GM10847 (cell line): ENCODE measurements around the gene GPC6.

ENCODE experiments used
- POLR2A ChIP-seq: IDR thresholded peaks from 2 replicates; pipeline ENCODE4 v1.6.1; 2011; ENCODE audit not compliant: insufficient read length; ENCODE audit errors: extremely low read depth

GPC6 gene

GRCh38 chr13:94218951-94219350 is 992.3 kb downstream of the GPC6 start:
- TF ChIP-seq POLR2A = no peak

GRCh38 chr13:94224670-94225069 is 998.1 kb downstream of the GPC6 start:
- no peak for TF ChIP-seq POLR2A

GRCh38 chr13:94227255-94227879 is 1000.8 kb downstream of the GPC6 start:
- no peak for TF ChIP-seq POLR2A

- no peak for TF ChIP-seq POLR2A
These were observed 1002.2 kb downstream of the GPC6 start for GRCh38 chr13:94228763-94229162.

GRCh38 chr13:94232161-94232950 is 1005.7 kb downstream of the GPC6 start:
- no peak for TF ChIP-seq POLR2A

- TF ChIP-seq POLR2A = no peak
These were observed 1006.3 kb downstream of the GPC6 start for GRCh38 chr13:94232956-94233355.

GRCh38 chr13:94233401-94233800 is 1006.8 kb downstream of the GPC6 start:
- TF ChIP-seq POLR2A = no peak

- TF ChIP-seq POLR2A = no peak
These were observed 1007.2 kb downstream of the GPC6 start for GRCh38 chr13:94233837-94234236.

GRCh38 chr13:94234738-94235137 is 1008.1 kb downstream of the GPC6 start:
- TF ChIP-seq POLR2A = no peak

GRCh38 chr13:94236132-94236531 is 1009.5 kb downstream of the GPC6 start:
- no peak for TF ChIP-seq POLR2A

- no peak for TF ChIP-seq POLR2A
These were observed 1010.3 kb downstream of the GPC6 start for GRCh38 chr13:94236872-94237271.

- TF ChIP-seq POLR2A = no peak
These were observed 1012.5 kb downstream of the GPC6 start for GRCh38 chr13:94239135-94239534.

GRCh38 chr13:94242554-94242953 is 1015.9 kb downstream of the GPC6 start:
- TF ChIP-seq POLR2A = no peak

- no peak for TF ChIP-seq POLR2A
These were observed 1016.9 kb downstream of the GPC6 start for GRCh38 chr13:94243551-94243950.

- TF ChIP-seq POLR2A = no peak
These were observed 1019.9 kb downstream of the GPC6 start for GRCh38 chr13:94246495-94246894.

- no peak for TF ChIP-seq POLR2A
These were observed 1021.3 kb downstream of the GPC6 start for GRCh38 chr13:94247890-94248289.

- no peak for TF ChIP-seq POLR2A
These were observed 1022.0 kb downstream of the GPC6 start for GRCh38 chr13:94248454-94249228.

- no peak for TF ChIP-seq POLR2A
These were observed 1022.9 kb downstream of the GPC6 start for GRCh38 chr13:94249512-94249911.
